ENCODE data around the gene KDM1B.
A peak's percentile ranks its signal among the peaks of the same experiment; 100 is the strongest.

Gene KDM1B, protein sequence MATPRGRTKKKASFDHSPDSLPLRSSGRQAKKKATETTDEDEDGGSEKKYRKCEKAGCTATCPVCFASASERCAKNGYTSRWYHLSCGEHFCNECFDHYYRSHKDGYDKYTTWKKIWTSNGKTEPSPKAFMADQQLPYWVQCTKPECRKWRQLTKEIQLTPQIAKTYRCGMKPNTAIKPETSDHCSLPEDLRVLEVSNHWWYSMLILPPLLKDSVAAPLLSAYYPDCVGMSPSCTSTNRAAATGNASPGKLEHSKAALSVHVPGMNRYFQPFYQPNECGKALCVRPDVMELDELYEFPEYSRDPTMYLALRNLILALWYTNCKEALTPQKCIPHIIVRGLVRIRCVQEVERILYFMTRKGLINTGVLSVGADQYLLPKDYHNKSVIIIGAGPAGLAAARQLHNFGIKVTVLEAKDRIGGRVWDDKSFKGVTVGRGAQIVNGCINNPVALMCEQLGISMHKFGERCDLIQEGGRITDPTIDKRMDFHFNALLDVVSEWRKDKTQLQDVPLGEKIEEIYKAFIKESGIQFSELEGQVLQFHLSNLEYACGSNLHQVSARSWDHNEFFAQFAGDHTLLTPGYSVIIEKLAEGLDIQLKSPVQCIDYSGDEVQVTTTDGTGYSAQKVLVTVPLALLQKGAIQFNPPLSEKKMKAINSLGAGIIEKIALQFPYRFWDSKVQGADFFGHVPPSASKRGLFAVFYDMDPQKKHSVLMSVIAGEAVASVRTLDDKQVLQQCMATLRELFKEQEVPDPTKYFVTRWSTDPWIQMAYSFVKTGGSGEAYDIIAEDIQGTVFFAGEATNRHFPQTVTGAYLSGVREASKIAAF

GRCh38 chr6:18155150-18155863 is at the start of gene KDM1B:
TSS of gene KDM1B (plus strand) at chr6:18155422. CDS start at chr6:18159896, 4,474 bp downstream.
- Mint-ChIP-seq H3K27ac (peak within 1 kb of the TSS; percentile 99), H3K4me1 (peaks cover 22% of the 10 kb centered on the region), H3K4me3 (peak within 1 kb of the TSS; percentile 99), H3K27me3 (ENCODE audit: low read depth, poor library complexity) (peaks cover 8% of the 10 kb centered on the region), H3K9me3 (no peaks in the 10 kb centered on the region), H3K36me3 (ENCODE audit: low read depth) (peaks cover 16% of the 10 kb centered on the region)
- TF ChIP-seq CTCF (IDR thresholded peaks at IDR 0.05) = no peak
- DNase-seq = peak; percentile 98

- no peak for TF ChIP-seq CTCF (IDR thresholded peaks at IDR 0.05)
- H3K27ac Mint-ChIP-seq = no peak overlapping the region
Measured at GRCh38 chr6:18107061-18107460, 48.2 kb upstream of the KDM1B start.

DNA sequence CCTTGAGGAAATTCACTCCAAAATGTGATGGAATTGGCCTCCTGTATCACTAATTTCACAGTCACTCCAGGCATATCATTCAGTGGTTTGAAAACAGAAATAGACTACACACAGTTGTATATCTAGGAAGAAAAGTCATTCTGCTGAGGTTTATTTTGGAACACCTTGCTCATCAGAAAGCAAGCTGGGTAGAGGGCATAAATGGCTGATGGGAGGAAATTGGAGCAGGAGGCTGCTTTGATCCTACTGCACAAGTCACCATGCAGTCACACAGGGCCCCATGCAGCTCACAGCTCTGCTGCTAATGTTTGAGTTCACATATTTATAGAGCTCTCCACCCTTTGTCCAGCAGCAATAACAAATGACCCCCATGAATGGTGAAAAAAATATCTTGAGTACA is 45.1 kb upstream of the KDM1B start:
- TF ChIP-seq CTCF (IDR thresholded peaks at IDR 0.05) = no peak
- H3K9me3 Mint-ChIP-seq = peaks cover 16% of the 10 kb centered on the region
- H3K36me3 Mint-ChIP-seq (ENCODE audit: low read depth) = no peaks in the 10 kb centered on the region
- H3K4me1 Mint-ChIP-seq = no peaks in the 10 kb centered on the region
- H3K4me3 Mint-ChIP-seq = no peak overlapping the region
- H3K27me3 Mint-ChIP-seq (ENCODE audit: low read depth, poor library complexity) = peaks cover 8% of the 10 kb centered on the region
- no peak overlapping the region for H3K27ac Mint-ChIP-seq
- DNase-seq = no peak

More at GRCh38 chr6:18107061-18107460, 48.2 kb upstream of the KDM1B start:
- Mint-ChIP-seq H3K36me3 (ENCODE audit: low read depth) (no peaks in the 10 kb centered on the region), H3K9me3 (peaks cover 16% of the 10 kb centered on the region), H3K4me3 (no peak overlapping the region), H3K27me3 (ENCODE audit: low read depth, poor library complexity) (peaks cover 11% of the 10 kb centered on the region), H3K4me1 (no peaks in the 10 kb centered on the region)
- no peak for DNase-seq

DNA sequence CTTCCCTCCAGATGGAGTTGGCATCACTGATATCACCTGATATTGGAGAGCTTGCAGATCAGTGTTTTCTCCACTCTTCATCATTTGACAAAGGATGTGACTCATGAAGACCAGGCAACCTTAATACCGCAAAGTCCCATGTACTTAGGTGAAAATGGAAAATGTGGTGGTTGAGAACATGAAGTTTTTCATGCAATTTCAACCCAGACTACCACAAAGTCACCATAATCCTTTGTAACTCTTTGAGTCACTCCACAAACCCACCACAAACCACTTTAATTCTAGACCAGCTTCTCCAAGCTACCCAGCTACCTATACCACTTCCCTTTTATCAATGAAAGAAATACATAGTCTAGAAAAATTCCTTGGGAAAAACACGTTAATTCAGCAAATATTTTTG is 39.9 kb upstream of the KDM1B start:
- Mint-ChIP-seq H3K4me3 (no peak overlapping the region), H3K4me1 (no peaks in the 10 kb centered on the region), H3K27me3 (ENCODE audit: low read depth, poor library complexity) (peaks cover 20% of the 10 kb centered on the region), H3K36me3 (ENCODE audit: low read depth) (no peaks in the 10 kb centered on the region), H3K27ac (no peak overlapping the region), H3K9me3 (no peaks in the 10 kb centered on the region)
- DNase-seq = no peak
- TF ChIP-seq CTCF (IDR thresholded peaks at IDR 0.05) = no peak

DNA sequence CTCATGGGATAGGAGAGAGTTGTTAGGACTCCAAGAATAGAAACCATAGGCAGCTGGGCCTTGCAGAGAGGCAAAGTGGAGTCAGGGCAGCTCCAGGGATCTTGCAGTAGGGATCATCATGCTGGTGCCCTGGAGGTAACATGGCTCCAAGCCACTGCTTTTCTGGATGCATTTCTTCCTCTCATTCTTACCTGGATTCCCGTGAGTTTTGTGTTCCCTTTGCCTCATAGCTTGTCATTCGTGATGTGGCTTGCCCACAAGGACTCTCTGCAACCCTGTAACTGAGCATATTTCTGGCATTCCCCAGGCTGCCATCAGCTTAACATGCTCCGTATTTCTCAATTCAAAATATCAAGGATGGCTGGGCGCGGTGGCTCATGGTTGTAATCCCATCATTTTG is 38.1 kb upstream of the KDM1B start:
- TF ChIP-seq CTCF (IDR thresholded peaks at IDR 0.05) = no peak
- Mint-ChIP-seq H3K27ac (no peak overlapping the region), H3K36me3 (ENCODE audit: low read depth) (no peaks in the 10 kb centered on the region), H3K9me3 (no peaks in the 10 kb centered on the region), H3K27me3 (ENCODE audit: low read depth, poor library complexity) (peaks cover 38% of the 10 kb centered on the region), H3K4me3 (no peak overlapping the region), H3K4me1 (no peaks in the 10 kb centered on the region)
- no peak for DNase-seq

Measured in nephron progenitor cell (in vitro differentiated cells).